DMS 273 treated with DMSO at 0.1 percent for 48 hours (cell line): ENCODE results near the gene C1D.

Experiments used
- DNase-seq: peaks from one replicate; lab custom pipeline; 2025; lab: John Stamatoyannopoulos, UW

C1D gene

GRCh38 chr2:68057658-68058396, 5.0 kb downstream of the C1D start:
- DNase-seq, result no peak

- DNase-seq, result no peak
These were observed 9.9 kb downstream of the C1D start for GRCh38 chr2:68052717-68053422.

GRCh38 chr2:68050353-68050752, 12.5 kb downstream of the C1D start:
- DNase-seq, result no peak

GRCh38 chr2:68046642-68047240, 16.1 kb downstream of the C1D start:
- no peak for DNase-seq

GRCh38 chr2:68046224-68046623, 16.6 kb downstream of the C1D start:
- no peak for DNase-seq

- no peak for DNase-seq
These were observed 17.5 kb downstream of the C1D start for GRCh38 chr2:68045342-68045741.

- no peak for DNase-seq
These were observed 18.7 kb downstream of the C1D start for GRCh38 chr2:68044099-68044498.

GRCh38 chr2:68043695-68044094, 19.1 kb downstream of the C1D start:
- DNase-seq, result no peak

- no peak for DNase-seq
These were observed 19.8 kb downstream of the C1D start for GRCh38 chr2:68043032-68043431.

- no peak for DNase-seq
These were observed 21.0 kb downstream of the C1D start for GRCh38 chr2:68041704-68042245.

GRCh38 chr2:68040078-68040477, 22.7 kb downstream of the C1D start:
- DNase-seq, result no peak

- no peak for DNase-seq
These were observed 23.5 kb downstream of the C1D start for GRCh38 chr2:68039317-68039716.

- DNase-seq, result no peak
These were observed 30.1 kb downstream of the C1D start for GRCh38 chr2:68032702-68033101.

- peak; percentile 21 for DNase-seq
These were observed 31.2 kb downstream of the C1D start for GRCh38 chr2:68031542-68032160.

- DNase-seq, result no peak
These were observed 31.8 kb downstream of the C1D start for GRCh38 chr2:68031043-68031442.

GRCh38 chr2:68030529-68030928, 32.3 kb downstream of the C1D start:
- no peak for DNase-seq

- no peak for DNase-seq
These were observed 34.8 kb downstream of the C1D start for GRCh38 chr2:68027959-68028358.

GRCh38 chr2:68024450-68024849, 38.4 kb downstream of the C1D start:
- no peak for DNase-seq

GRCh38 chr2:68023904-68024303, 38.9 kb downstream of the C1D start:
- DNase-seq, result no peak

GRCh38 chr2:68018727-68019126, 44.1 kb downstream of the C1D start:
- no peak for DNase-seq

- no peak for DNase-seq
These were observed 53.3 kb downstream of the C1D start for GRCh38 chr2:68009526-68009925.

GRCh38 chr2:68000170-68000825, 62.5 kb downstream of the C1D start:
- no peak for DNase-seq
